Smooth muscle cell (in vitro differentiated cells): ENCODE results near the gene RALGAPA2. TPM values are rescaled to one million over a fixed set of nuclear protein-coding genes. Genes with fewer than 3 reads are reported as not detected.

Source experiments
- DNase-seq: peaks from one replicate; lab custom pipeline; 2025; ENCODE audit not compliant: unreplicated experiment; lab: John Stamatoyannopoulos, UW
- H2AFZ ChIP-seq: fragments of 200-600 bp; sonication (generic); 2 replicates; pipeline ENCODE4 v1.6.0; 2016; ENCODE audit warnings: antibody characterized with exemption, low read depth, mild to moderate bottlenecking
- H3F3A ChIP-seq: fragments of 200-600 bp; sonication (generic); 2 replicates; pipeline ENCODE4 v1.6.0; 2017; ENCODE audit warnings: antibody characterized with exemption, low read depth
- H3K27ac ChIP-seq: fragments of 200-600 bp; sonication (generic); 2 replicates; pipeline ENCODE4 v1.5.1; 2016; ENCODE audit warnings: low read depth, mild to moderate bottlenecking
- H3K27me3 ChIP-seq: fragments of 200-600 bp; sonication (generic); 2 replicates; pipeline ENCODE4 v1.6.1; 2016; ENCODE audit warnings: low read depth, mild to moderate bottlenecking
- H3K36me3 ChIP-seq: fragments of 200-600 bp; sonication (generic); 2 replicates; pipeline ENCODE4 v1.5.1; 2016; ENCODE audit warnings: low read depth
- H3K4me1 ChIP-seq: fragments of 200-600 bp; sonication (generic); 2 replicates; pipeline ENCODE4 v1.5.1; 2016; ENCODE audit warnings: low read depth
- H3K4me2 ChIP-seq: fragments of 200-600 bp; sonication (generic); 2 replicates; pipeline ENCODE4 v1.6.0; 2016; ENCODE audit warnings: mild to moderate bottlenecking
- H3K4me3 ChIP-seq: fragments of 200-600 bp; sonication (generic); 2 replicates; pipeline ENCODE4 v1.5.1; 2016; ENCODE audit warnings: mild to moderate bottlenecking
- H3K79me2 ChIP-seq: fragments of 200-600 bp; sonication (generic); 2 replicates; pipeline ENCODE4 v1.6.0; 2016; ENCODE audit warnings: low read depth, mild to moderate bottlenecking
- H3K9ac ChIP-seq: fragments of 200-600 bp; sonication (generic); 2 replicates; pipeline ENCODE4 v1.6.0; 2016; ENCODE audit warnings: low read depth
- H3K9me3 ChIP-seq: fragments of 200-600 bp; sonication (generic); replicated peaks from 2 replicates; pipeline ENCODE4 v1.5.1; 2016; ENCODE audit warnings: low read depth
- H4K20me1 ChIP-seq: fragments of 200-600 bp; sonication (generic); 2 replicates; pipeline ENCODE4 v1.6.0; 2016; ENCODE audit warnings: low read depth
- WGBS: methylation state at CpG from one replicate; pipeline ENCODE4 v1.1.7; 2016; ENCODE audit warnings: low lambda C conversion rate; 5-methylcytosine and 5-hydroxymethylcytosine counted together
- polyA plus RNA-seq: library from polyadenylated mRNA; unstranded; fragments of >200 nt; fragmentation: Nextera tagmentation; extraction: Ambion mirVana; gene quantifications from 2 replicates; pipeline ENCODE4 v1.2.1, GENCODE V29; 2016
- total RNA-seq: library from RNA; depleted of rRNA; stranded (reverse); fragments of >200 nt; gene quantifications from 2 replicates; pipeline ENCODE4 v1.2.3, GENCODE V29; 2014
- TF ChIP-seq, protein P1 (sequence below): fragments of 200-600 bp; sonication (generic); IDR thresholded peaks from 2 replicates; pipeline ENCODE4 v1.5.1; 2017; ENCODE audit warnings: borderline replicate concordance, mild to moderate bottlenecking, antibody characterized with exemption; ENCODE audit not compliant: insufficient read depth, poor library complexity, severe bottlenecking

RALGAPA2 gene
- total and polyA plus RNA-seq, 2 experiments from 2014 or later: 3.5 to 6.2 TPM

DNA sequence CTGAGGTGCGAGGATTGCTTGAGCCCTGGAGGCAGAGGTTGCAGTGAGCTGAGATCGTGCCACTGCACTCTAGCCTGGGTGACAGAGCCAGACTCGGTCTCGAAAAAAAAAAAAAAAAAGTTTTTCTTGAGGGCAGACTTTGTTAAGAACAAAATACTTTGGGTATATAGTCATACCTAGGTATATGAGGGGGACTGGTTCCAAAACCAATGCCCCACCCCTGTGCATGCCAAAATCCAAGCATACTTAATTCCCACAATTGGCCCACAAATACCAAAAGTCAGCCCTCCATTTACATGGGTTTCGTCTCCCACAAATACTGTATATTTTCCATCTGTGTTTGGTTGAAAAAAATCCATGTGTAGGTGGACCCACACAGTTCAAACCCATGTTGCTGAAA lies 224.6 kb downstream of the RALGAPA2 start:
- no peaks in the 10 kb centered on the region for H3K27me3 ChIP-seq
- H3K9ac ChIP-seq: no peak overlapping the region
- no peak overlapping the region for H2AFZ ChIP-seq
- no peak overlapping the region for H3K4me3 ChIP-seq
- H3K79me2 ChIP-seq: no peaks in the 10 kb centered on the region
- H4K20me1 ChIP-seq: no peaks in the 10 kb centered on the region
- TF ChIP-seq, protein P1, sequence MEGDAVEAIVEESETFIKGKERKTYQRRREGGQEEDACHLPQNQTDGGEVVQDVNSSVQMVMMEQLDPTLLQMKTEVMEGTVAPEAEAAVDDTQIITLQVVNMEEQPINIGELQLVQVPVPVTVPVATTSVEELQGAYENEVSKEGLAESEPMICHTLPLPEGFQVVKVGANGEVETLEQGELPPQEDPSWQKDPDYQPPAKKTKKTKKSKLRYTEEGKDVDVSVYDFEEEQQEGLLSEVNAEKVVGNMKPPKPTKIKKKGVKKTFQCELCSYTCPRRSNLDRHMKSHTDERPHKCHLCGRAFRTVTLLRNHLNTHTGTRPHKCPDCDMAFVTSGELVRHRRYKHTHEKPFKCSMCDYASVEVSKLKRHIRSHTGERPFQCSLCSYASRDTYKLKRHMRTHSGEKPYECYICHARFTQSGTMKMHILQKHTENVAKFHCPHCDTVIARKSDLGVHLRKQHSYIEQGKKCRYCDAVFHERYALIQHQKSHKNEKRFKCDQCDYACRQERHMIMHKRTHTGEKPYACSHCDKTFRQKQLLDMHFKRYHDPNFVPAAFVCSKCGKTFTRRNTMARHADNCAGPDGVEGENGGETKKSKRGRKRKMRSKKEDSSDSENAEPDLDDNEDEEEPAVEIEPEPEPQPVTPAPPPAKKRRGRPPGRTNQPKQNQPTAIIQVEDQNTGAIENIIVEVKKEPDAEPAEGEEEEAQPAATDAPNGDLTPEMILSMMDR: no peak
- H3K4me2 ChIP-seq: no peak overlapping the region
- H3F3A ChIP-seq: no peaks in the 10 kb centered on the region
- WGBS: 55% methylated on average over 5 of the region's 5 CpGs
- no peaks in the 10 kb centered on the region for H3K9me3 ChIP-seq
- no peak for DNase-seq
- H3K36me3 ChIP-seq: no peaks in the 10 kb centered on the region
- peaks cover 22% of the 10 kb centered on the region for H3K4me1 ChIP-seq
- no peak overlapping the region for H3K27ac ChIP-seq

DNA sequence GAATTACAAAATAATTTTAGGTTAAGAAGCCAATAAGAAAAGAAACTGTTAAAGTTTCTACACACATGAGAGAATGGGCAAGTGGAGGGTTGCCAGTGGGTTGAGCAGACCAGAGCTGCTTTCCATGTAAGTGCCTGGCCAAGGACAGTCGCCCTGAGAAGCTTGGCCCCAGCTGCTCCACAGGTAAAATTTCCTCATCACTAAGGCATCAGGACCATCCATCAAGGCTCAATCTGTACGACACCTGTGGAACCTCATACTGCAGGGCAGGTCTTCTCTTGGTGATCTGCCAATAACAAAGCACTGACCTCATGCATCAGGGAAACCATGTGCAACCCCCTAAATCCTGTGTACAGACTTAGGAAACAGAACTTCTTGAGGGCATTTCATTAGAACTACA lies 229.1 kb downstream of the RALGAPA2 start:
- 81% methylated on average over 2 of the region's 2 CpGs for WGBS
- H3F3A ChIP-seq: no peaks in the 10 kb centered on the region
- no peaks in the 10 kb centered on the region for H3K36me3 ChIP-seq
- no peak overlapping the region for H2AFZ ChIP-seq
- H3K4me2 ChIP-seq: no peak overlapping the region
- H3K4me3 ChIP-seq: no peak overlapping the region
- H3K4me1 ChIP-seq: no peaks in the 10 kb centered on the region
- H3K79me2 ChIP-seq: no peaks in the 10 kb centered on the region
- no peaks in the 10 kb centered on the region for H3K27me3 ChIP-seq
- no peak overlapping the region for H3K27ac ChIP-seq
- no peak overlapping the region for H3K9ac ChIP-seq
- H3K9me3 ChIP-seq: no peaks in the 10 kb centered on the region
- no peak for DNase-seq
- TF ChIP-seq, protein P1: no peak
- no peaks in the 10 kb centered on the region for H4K20me1 ChIP-seq

DNA sequence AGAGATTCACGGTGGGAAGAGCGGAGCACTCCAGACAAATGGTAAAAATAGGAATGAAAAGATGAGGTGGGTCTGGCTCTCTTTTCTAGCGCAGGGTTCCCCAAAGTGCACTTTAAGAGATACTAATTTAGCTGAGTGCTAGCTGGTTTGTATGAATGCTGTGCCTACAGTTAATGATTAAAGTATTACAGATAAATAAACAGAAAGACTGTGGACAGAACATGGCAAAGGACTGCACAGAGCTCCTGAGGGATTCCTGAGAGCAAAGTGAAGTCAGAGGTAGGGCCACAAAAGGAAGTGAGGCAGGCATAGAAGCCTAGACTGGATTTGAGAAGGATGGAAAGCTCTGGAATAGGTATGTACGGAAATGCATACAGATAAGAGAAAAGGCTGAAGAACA lies 230.0 kb downstream of the RALGAPA2 start:
- no peak overlapping the region for H3K4me2 ChIP-seq
- no peak overlapping the region for H3K4me3 ChIP-seq
- no peaks in the 10 kb centered on the region for H3K79me2 ChIP-seq
- no peaks in the 10 kb centered on the region for H3F3A ChIP-seq
- whole genome bisulfite sequencing: 96% methylated on average over 4 of the region's 4 CpGs
- H3K36me3 ChIP-seq: no peaks in the 10 kb centered on the region
- DNase-seq: no peak
- TF ChIP-seq, protein P1: no peak
- no peaks in the 10 kb centered on the region for H3K9me3 ChIP-seq
- no peak overlapping the region for H2AFZ ChIP-seq
- H3K4me1 ChIP-seq: no peaks in the 10 kb centered on the region
- H3K9ac ChIP-seq: no peak overlapping the region
- H3K27ac ChIP-seq: no peak overlapping the region
- no peaks in the 10 kb centered on the region for H3K27me3 ChIP-seq
- H4K20me1 ChIP-seq: no peaks in the 10 kb centered on the region

DNA sequence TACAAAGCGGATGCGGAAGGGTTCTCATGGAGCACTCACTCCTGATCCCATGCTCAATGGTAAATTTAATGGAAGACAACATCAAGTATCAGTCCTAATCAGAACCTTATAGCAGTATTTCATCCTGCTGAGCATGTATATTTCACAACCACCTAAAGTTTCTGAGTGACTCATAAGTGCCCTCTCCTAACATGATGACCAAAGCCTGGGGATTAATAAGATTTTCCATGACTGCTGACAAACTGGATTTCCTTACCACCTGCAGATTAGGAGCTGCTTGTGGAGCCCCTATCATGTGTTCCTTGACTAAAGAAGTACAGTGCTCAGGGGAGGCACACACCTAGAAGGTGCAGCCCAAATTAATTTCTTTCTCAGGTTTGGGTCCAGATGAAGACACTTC lies 231.8 kb downstream of the RALGAPA2 start:
- H3K79me2 ChIP-seq: no peaks in the 10 kb centered on the region
- H3K9me3 ChIP-seq: no peaks in the 10 kb centered on the region
- no peak overlapping the region for H3K27ac ChIP-seq
- no peak for DNase-seq
- H4K20me1 ChIP-seq: no peaks in the 10 kb centered on the region
- H3K27me3 ChIP-seq: no peaks in the 10 kb centered on the region
- WGBS: 100% methylated on average over 2 of the region's 2 CpGs
- no peak overlapping the region for H2AFZ ChIP-seq
- TF ChIP-seq, protein P1: no peak
- H3K9ac ChIP-seq: no peak overlapping the region
- no peak overlapping the region for H3K4me3 ChIP-seq
- H3K4me1 ChIP-seq: no peaks in the 10 kb centered on the region
- H3K36me3 ChIP-seq: no peaks in the 10 kb centered on the region
- H3K4me2 ChIP-seq: no peak overlapping the region
- H3F3A ChIP-seq: no peaks in the 10 kb centered on the region
